CD4-positive, alpha-beta T cell treated with Interferon gamma for 1 hour (primary cell): ENCODE data around the gene ZNF106.

Source experiments
- DNase-seq: peaks from one replicate; pipeline ENCODE4 v3.0.0-alpha.2; 2020

ZNF106 gene

DNA sequence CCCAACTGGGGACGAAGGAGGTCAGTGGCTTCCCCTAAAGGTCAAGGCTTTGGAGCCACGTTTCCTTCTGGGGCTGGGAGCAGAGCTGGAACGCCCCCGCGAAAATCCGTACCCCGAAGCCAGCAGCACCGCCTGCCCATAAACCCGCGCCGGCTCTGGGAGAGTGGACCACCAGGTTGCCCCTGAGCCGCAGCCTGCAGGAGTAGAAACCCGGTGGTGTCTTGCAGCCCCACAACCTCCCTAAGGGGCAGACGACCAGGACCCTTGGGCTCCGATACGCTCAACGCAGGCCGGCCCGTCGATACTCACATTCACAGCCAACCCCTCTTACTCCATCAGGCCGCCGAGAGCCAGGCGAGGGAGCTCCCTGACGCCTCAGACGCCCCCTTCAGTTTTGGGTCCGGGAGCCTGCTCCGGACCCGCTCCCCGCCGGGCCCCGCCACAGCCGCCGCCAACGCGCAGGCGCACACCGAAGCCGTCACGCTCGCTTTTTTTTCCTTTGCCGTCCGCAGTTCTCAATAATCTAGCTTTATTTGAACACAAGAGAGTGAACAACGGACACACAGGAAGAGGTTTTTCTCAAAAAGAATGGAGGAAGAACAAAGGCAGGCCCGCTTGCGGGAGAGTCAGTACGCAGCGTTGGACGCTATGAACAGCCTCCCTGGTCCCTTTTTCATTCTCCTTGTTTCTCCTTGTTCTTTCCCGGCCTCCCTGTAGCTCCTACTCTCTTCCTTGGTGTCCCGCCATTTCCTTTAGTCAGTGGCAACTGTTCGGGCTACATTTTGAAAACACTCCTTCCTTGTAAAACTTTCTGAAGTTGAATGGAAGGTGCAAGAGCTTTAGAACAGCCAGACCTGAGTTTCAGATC is at the start of gene ZNF106:
Gene ZNF106 (minus strand): TSS at position 471 of the 868 bp plus-strand sequence. CDS start 18,852 bp downstream, outside the sequence.
- DNase-seq: peak; percentile 89

DNA sequence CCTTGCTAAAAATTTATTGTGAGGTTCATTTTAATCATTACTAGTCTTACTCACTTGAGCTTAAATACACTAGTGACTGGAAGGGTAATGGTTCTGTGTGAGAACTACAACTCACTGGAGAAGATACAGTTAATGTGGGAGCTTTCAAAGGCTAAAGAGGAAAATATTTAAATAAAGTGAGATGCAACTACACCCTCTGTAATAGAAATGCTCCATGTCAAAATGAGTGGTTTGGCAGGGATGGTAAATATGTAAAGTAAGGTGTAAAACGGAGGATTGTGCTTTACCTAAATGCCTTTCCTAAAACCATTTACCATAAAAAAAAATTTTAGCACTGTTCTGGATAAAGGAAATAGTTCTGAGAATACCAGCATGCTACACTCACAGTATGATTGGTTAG is 42.3 kb upstream of the ZNF106 start:
- DNase-seq: no peak

DNA sequence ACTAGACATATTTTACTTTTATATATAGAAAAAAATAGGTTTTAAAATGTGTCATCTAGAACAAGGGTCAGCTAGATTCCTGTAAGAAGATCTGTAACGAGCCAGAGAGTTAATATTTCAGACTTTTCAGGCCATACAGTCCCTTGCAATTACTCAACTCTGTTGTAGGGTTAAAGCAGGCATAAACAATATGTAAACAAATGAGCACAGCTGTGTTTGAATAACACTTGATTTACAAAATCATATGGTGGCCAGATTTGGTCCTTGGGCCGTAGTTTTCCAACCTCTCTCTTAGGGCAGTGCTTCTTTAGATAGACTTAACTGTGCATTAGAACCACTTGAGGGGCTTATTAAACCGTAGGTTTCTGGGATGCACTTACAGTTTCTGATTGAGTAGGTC is 38.0 kb upstream of the ZNF106 start:
- no peak for DNase-seq

DNA sequence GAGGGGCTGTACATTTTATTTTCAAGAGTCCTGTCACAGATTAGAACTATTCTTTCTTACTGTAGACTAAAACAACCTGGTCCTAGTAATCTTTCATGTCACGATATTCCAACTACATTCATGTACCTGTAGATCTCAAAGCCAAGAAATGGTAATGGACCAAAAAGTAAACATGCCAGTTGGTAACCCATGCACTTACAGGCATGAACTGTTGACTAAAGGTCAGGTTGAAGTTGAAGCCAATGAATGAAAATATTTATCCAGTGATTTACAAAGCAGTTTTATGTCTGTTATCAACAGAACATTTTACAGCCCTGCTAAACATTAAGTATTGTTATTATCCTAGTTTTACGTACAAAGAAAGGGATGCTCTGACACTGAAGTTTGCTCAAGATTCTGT is 32.4 kb upstream of the ZNF106 start:
- DNase-seq: no peak

DNA sequence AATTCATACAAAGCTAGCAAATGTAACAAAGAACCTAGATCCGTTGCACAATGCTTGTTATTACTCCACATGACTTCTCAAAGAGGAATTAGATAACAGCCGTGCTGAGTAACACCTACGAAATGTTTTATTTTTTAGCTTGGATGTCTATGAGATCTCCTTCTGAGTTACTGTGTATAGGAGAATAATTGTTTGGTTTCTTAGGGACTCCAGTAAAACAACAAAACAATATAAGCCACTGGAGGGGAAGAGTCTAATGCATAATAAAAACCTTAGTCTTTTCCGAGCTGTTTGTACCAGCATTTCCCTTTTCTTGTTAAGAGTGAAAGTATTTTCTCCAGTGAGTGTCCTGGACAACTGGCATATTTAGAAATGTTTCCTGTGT is 20.1 kb upstream of the ZNF106 start:
- DNase-seq: no peak

DNA sequence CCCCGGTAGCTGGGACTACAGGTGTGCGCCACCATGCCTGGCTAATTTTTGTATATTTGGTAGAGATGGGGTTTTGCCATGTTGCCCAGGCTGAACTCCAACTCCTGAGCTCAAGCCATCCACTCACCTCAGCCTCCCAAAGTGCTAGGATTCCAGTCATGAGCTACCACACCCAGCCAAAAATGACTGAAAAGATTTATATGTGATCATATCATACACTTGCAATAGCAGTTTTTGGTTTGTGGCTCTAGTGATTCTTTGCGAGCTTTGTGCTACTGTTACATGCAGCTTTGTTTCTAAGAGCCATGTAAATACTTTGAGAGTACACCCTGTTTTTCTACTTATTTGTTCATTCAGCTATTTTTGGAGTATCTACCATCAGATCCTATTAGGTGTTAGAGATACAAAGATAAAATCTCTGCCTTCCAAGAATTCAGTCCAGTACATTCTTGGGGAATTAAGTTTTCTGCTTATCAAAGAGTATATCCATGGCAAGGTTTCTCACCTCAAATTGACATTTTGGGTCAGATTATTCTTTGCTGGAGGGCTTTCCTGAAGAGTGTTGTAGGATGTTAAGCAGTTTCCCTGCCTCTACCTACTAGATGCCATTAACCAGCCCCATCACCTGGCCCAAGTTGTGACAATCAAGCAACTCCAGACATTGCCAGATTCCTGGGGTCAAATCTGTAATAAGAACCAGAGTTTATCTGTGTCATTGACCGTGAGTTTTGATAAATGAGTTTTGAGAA is 19.5 kb upstream of the ZNF106 start:
- DNase-seq: no peak

DNA sequence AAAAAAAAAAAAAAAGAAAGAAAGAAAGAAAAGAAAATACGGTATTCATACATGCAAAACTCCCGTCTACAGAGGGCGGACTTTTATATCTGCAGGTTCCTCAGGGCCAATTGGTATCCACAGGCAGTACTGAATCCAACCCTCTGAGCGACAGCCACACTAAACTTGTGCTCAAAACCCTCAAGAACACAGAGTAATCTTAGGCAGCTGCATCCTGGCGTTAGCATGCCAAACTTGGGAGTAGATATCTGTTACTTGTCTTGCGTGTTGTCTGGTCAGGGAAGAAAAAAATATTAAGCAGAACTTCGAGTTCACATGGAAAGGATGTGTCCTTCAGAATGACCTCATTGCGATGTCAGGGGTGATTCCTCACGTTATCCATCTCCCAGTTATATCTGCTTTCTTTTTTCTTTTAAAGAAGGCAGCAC is 17.3 kb upstream of the ZNF106 start:
- no peak for DNase-seq

DNA sequence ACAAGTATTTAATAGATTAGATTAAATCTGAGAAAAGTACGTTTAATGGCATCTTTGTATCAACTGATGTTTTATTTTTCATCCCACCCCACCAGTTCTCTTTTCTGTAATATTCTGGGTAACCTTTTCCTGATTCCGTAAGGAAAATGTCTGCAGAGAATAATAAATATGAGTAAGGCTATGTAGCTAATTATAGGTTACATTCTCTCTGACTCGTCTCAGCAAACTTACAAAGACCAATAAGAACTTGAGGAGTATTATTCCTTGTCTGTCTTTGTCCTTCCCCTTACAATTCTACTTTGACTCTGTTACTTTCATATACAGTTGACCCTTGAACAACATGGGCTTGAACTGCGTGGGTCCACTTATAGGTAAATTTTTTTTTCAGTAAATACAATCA is 16.6 kb upstream of the ZNF106 start:
- no peak for DNase-seq

DNA sequence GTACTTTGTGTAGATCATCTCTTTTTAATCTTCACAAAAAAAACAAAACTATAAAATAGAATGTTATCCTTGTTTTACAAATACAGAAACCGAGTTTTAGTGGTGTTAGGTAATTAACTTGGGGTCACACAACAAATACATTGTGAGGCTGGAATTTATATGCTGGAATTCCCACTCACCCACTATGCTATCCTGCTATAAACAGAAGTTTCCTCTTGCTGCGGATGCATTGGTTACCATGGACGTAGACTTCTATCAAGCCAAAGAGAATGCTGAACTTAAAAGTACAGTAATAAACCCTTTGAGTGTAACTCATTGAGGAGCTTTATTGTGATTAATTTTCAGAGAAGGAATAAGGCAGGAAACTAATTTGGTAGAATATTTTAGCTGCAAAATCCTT is 13.7 kb upstream of the ZNF106 start:
- no peak for DNase-seq

DNA sequence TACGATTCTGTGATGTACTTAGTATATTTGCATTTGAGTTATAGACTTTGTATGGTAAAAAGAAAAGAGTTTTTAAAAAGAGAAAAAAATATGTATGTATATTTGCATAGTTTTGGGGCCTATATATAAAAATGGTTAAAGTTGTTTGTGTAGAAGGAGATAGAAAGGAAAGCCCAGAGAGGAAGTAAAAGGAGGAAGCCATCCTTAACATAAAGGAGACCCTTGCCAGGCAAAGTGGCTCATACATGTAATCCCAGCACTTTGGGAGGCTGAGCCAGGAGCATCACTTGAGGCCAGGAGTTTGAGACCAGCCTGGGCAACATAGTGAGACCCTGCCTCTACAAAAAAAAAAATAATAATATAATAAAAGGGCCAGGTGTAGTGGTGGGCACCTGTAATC is 12.9 kb upstream of the ZNF106 start:
- DNase-seq: no peak

DNA sequence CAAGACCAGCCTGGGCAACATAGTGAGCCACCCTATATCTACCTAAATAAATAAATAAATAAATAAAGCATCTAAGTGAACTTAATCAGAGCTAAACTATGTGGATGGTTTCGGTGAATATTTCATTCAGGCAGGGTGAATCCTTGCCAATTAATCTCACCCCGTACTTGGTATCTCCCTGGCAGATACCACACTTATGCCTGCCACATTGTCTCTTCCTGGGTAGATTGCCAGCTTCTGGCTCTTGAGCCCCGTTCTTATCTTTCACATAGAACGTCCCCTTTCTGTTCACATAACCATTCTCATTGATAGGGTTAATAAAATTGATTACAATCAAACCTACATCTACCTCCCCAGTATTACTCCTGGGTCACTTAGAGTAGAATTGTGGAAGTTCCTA is 11.5 kb upstream of the ZNF106 start:
- DNase-seq: no peak

DNA sequence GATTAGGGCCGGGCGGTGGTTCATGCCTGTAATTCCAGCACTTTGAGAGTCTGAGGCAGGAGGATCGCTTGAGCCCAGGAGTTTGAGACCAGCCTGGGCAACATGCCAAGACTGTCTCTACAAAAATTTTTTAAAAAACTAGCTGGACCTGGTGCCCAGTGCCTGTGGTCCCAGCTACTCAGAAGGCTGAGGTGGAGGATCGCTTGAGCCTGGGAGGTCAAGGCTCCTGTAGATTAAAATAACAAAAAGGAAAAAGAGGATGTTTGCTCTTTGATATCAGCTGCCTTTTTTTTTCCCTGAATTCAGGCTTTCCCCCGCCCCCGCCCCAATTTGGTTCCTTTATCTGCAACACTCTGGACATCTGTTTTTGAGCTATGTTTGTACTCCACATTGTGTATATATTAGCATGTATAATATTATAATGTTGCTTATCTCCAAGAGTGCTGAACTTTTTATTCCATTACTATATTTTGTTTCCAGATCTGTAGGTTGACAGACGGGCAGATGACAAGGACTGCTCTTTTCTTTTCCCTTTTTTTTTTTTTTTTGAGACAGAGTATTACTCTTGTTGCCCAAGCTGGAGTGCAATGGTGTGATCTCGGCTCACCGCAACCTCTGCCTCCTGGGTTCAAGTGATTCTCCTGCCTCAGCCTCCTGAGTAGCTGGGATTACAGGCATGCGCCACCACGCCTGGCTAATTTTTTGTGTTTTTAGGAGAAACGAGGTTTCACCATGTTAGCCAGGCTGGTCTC is 9.1 kb upstream of the ZNF106 start:
- no peak for DNase-seq

DNA sequence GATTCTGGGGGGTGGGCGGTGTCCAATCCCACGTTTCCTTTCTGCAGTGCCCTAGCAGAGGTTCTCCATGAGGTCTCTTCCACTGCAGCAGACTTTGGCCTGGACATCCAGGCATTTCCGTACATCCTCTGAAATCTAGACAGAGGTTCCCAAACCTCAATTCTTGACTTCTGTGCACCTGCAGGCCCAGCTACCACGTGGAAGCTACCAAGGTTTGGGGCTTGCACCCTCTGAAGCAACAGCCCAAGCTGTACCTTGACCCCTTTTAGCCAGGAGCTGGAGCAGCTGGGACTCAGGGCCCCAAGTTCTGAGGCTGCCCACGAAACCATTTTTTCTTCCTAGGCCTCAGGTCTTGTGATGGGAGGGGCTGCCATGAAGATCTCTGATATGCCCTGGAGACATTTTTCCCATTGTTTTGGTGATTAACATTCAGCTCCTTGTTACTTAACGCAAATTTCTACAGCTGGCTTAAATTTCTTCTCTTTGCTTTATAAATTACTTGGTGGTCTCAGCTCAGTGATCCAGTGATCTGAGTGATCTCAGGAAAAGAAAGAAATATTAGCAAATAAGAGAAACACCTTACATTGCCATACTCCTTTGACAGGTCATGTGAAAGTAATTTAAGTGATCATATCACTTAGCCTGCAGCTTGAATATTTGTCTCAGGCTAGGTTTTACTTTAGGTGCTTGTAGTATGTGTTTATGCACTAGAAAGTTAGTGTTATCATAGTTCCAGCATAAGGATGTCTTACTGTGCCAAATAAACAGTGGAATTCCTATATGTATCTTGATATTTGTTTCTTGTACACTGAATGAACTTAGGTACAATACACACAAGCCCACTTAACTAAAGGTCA is 7.5 kb upstream of the ZNF106 start:
- no peak for DNase-seq

DNA sequence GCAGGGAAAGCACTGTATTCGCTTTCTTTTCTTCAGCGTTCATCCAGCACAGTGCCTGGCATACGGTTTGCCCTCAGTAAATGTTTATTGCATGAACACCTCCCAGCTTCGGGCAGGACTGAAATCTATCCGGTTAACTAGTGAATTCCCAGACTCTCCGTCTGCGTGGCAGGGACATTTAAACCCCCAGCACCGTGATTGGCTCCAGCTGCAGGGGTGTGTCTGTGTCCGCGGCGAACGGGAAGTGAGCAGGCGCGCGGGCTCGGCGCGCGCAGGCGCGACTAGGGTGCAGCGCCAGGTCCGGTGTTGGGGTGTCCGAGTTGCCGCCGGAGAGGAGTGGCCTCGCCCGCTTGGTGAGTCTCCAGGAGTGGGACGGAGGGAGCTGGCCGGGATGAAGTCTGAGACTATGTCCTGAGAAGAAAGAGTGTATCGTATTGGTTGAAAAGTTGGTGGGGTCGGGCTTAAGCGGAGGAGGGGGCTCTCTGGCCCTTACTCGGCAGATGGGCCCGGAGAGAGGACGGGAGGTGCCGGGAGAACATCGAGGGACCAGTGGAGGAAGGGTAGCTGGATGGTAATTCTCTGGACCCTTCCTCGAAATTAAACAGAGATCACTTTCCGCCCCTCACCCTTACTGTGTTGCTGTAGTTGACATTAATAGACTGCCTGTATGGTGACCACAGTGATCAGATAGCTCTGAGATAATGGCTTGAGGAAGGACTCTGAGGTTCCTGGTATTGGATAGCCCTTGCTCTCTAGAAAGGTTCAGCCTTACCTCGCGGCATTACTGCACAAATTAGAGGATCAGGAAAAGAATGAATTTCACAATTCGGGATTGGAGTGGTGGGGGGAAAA is 4.6 kb upstream of the ZNF106 start, which contains the start of gene SNAP23:
Gene SNAP23 (plus strand): TSS at position 274 of the 852 bp plus-strand sequence. CDS start 16,213 bp downstream, outside the sequence.
- DNase-seq: peak; percentile 83

DNA sequence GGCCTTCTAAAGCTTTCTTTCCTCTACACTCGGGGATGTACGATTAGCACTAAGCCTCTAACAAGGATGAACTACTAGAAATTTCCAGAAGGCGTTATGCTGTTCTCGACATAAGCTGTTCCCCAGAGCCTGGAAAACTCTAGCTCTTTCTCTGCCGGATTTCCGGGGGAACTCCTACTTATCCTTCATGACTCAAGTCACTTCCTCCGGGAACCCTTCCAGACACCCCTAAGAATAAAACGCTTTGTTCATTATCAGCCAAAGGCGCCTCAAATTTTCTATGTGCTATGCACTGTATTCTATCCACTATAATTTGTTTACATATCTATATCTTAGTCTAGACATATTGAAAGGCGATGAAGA is 4.0 kb upstream of the ZNF106 start:
- no peak for DNase-seq

DNA sequence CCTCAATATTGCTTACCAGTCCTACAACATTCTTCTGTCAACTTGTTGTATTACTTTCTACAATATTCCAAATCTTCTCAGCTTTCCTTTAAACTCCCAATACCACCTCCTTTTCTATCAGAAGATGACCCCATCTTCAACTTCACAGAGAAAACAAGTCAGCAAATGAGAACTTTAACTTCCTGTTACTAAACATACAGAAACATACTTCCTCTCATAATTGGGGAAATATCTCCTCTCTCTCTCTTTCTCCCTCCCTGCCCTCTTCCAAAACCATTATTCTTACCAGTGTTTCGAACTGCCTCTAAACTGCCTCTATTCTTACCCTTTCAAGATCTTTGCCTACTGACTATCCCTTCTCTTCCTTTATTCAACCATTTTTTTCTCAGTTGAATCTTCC is 2.7 kb upstream of the ZNF106 start:
- no peak for DNase-seq

DNA sequence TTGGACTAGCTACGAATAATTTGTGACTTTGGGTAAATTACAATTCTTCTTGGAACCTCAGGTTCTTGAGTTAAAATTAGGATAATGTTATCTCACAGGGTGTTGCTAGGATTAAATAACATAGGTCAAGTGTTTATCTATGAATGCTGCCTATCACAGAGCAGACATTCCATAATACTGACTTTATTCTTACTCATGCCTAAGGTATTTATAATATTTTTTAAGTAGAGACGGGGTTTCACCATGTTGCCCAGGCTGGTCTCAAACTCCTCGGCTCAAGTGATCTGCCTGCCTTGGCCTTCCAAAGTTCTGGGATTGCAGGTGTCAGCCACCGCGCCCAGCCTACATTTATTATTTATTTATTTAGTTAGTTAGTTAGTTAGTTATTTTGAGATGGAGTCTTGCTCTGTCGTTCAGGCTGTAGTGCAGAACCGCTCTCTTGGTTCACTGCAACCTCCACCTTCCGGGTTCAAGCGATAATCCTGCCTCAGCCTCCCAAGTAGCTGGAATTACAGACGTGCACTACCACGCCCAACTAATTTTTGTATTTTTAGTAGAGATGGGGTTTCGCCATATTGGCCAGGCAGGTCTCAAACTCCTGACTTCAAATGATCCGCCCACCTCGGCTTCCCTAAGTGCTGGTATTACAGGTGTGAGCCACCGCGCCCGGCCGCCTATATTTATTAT is 741 bp upstream of the ZNF106 start:
- DNase-seq: no peak

DNA sequence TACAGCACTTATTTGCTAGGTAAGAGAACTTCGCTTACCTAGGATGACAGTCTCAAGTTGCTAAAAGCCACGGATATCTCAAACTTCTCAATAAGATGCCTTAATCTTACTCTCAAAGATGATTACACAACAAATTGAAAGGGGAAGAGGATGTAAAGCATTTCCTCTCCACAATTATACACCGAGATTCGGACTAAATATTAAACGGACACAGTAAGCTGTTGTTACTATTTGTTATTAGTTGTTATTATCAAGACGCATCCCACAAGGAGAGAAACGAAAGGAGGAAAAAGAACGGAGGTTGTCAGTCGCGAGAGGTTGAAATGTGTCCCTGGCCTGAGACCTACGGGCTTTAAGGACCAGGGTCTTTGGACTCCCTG is 660 bp downstream of the ZNF106 start:
- no peak for DNase-seq

DNA sequence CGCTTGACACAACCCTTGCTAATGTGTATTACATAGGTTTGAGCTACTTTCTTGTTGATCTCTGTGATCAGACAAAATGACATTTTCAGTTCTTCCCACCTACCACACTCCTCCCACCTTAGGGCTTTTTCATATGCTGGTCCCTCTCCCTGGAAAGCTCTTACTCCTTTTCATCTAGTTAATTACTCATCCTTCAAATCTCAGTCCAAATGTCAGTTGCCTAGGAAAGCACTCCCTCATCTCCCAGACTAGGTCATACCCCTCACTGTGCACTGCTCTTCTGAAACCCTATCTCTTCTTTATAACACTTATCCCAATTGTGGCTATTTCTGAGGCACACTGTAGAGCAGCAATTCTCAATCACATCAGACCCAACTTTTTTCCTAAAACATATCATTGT is 7.3 kb downstream of the ZNF106 start:
- no peak for DNase-seq

DNA sequence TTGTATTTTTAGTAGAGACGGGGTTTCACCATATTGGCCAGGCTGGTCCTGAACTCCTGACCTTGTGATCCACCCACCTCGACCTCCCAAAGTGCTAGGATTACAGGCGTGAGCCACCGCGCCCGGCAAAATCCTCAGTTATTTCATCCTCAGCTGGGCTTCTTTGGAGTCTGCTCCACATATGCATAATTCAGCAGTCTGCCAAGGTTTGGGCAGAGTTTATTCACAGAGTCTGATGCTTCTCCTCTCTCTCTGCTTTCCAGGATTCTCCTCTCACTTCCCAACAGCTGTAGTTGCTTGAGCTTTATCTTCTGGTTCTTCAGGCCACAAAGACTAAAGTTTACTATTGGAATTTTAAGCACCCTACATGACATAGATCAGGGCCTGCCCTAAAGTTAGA is 8.2 kb downstream of the ZNF106 start:
- DNase-seq: no peak

DNA sequence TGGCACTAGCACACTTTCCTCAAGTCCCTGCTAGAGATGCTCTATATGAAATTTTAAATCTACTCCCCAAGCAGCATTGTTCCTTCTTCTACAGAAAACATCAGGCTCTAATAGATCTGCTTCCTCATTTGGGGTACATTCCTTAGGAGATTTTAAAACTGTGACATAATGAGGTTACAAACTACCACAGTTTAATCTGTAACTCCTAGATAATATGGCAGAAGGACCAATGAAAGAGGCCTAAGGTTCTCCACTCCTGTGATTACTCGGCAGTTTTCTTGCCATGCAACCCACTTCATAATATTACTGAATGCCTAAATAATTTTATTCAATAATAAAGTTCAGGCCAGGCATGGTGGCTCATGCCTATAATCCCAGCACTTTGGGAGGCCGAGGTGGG is 16.1 kb downstream of the ZNF106 start:
- no peak for DNase-seq
